SKM-1 (cell line): ENCODE data around the gene DCAF8.
"Not testable (repeated sequence)": the region's sequence is repeated elsewhere in the genome, so short reads cannot be mapped to it uniquely, and the experiment has no call there.

ENCODE experiments used
- DNase-seq: peaks from one replicate; lab custom pipeline; 2025; ENCODE audit not compliant: unreplicated experiment; lab: John Stamatoyannopoulos, UW

Gene DCAF8

GRCh38 chr1:160261893-160262794 lies at the start of gene DCAF8:
Gene DCAF8 (minus strand): TSS chr1:160262549. CDS start chr1:160244008, 18,541 bp downstream.
- DNase-seq, result peak; percentile 100

GRCh38 chr1:160309571-160309970 lies 47.2 kb upstream of the DCAF8 start:
- no peak for DNase-seq

DNA sequence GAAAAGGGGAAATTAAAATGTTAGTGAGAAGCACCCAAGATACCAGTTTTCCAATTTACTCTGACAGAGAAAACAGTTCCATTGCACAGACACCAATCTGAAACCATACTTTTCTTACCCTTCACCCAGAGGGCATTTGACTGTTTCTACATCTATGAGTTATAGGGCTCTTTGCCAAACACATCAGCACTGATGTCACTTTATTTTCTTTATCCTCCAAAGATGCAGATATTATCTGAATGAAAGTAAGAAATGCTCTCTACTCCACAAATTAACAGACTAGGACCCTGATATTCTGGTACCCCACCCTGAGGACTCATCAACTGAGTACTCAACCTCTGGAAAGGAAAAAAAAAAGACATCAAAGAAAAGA lies 46.8 kb upstream of the DCAF8 start:
- DNase-seq, result no peak

GRCh38 chr1:160308451-160309184 lies 46.3 kb upstream of the DCAF8 start:
- no peak for DNase-seq

- no peak for DNase-seq
Measured at GRCh38 chr1:160307118-160307791, 44.9 kb upstream of the DCAF8 start.

DNA sequence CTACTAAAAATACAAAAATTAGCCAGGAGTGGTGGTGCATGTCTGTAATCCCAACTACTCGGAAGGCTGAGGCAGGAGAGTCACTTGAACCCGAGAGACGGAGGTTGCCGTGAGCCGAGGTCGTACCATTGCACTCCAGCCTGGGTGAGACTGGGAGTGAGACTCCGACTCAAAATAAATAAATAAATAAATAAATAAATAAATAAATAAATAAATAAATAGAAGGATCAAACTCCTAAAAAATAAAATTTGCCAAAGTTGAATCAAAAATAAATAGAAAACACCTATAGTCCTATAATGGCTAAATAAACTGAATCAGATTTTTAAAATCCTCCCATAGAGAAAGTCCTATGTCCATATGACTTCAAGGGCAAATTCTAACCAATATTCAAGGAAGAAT lies 37.8 kb upstream of the DCAF8 start:
- no peak for DNase-seq

DNA sequence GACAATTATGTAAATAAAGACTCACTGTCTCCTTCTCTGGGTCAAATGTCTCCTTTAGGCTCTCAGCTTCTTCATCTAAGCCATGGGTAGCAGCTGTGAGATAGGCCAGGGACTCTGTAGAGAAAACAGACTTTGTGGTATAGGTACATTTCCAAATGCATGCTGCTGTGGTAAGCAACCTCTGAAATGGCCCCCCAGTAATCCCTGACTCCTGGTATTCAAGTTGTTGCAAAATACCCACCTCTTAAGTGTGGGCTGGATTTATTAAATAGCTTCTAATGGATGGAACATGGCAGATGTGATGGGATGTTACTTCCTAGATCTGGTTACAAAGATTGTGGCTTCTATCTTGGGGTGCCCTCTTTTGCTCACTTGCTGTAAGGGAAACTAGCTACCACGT lies 33.7 kb upstream of the DCAF8 start:
- no peak for DNase-seq

DNA sequence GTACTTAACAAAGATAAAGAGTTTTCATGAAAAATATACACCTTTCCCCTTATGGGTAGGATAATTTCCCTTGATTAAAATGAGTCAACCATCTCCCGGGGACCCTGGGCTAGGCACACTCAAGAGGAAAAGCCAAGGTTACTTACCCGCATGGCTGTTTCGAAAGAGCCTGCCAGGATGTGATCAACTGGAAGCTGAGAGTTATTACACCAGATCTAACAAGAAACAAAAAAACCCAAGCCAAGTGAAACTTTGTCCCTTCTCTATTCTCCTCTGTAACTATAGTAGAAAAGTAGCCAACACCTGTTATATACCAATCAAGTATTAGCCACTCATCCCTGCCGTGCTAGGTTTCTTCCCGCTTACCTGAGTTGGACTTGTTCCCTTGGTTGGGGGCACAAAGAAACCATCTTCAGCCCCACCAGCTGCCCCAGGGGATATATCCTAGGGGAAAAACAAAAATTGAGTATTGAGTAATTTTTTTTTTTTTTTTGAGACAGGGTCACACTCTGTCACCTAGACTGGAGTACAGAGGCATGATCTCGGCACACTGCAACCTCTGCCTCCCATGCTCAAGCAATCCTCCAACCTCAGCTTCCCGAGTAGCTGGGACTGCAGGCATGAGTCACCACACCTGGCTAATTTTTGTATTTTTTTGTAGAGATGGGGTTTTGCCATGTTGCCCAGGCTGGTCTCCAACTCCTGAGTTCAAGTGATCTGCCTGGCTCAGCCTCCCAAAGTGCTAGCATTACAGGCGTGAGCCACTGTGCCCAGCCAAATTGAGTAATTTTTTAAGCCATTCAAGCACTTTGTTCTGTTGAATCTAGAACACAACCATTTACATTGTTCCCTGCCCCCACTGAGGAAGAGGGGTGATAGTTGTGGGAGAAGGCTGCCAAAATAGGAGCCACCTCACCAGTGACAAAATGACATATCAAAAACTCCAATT lies 30.9 kb upstream of the DCAF8 start:
- no peak for DNase-seq

DNA sequence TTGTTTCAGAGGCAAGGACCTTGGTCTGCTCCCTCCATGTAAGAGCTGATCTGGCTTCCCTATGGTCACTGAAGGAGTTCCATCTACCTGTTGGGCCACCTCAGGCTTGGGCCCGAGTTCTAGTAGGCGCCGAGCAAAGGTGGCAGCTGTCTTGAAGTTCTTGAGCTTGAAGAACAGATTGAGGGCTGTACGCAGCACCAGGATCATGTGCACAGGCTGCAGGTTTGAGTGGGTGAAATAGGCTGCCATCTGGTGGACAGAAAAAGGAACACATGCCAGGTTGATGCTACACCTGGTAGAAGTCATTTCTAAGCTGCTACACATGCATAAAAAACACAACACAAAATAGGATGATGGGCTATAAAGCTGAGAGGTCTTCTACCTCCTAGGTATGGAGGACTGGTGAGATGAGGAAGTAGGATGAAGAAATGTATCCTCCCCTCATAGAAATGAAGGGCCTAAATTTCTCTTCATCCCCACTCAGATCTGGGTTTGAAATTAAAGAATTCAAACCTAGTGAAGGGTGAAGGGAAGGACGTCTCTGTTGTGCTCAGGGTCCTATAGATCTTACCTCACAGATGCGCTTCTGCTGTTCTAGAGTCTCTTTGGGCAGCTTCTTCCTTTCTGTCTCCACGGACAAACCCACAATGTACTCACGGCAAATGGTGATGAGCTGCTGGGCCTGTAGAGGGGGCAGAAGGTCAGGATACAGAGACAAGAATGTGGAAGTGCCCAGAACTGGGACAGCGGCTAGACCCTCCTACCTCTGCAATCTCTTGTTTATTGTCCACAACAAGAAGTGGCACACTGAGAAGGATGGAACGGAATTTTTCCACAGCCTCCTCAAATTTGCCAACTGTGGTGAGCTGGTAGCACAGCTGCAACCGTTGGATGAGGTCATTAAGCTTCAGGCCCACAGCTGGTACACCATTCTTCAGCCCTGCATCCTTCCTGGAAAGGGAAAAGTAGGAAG lies 29.2 kb upstream of the DCAF8 start:
- DNase-seq, result peak; percentile 68

DNA sequence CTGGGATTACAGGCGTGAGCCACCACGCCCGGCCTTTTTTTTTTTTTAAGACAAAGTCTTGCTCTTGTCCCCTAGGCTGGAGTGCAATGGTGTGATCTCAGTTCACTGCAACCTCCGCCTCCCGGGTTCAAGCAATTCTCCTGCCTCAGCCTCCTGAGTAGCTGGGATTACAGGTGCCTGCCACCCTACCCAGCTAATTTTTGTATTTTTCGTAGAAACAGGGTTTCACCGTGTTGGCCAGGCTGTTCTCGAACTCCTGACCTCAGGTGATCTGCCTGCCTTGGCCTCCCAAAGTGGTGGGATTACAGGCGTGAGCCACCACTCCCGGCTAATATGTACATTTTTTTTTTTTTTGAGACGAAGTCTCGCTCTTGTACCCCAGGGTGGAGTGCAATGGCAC lies 25.4 kb upstream of the DCAF8 start:
- not testable (repeated sequence) for DNase-seq

- no peak for DNase-seq
Measured at GRCh38 chr1:160285506-160285905, 23.2 kb upstream of the DCAF8 start.

GRCh38 chr1:160284782-160285344 lies 22.5 kb upstream of the DCAF8 start, which contains the start of gene PEX19:
Gene PEX19 (minus strand): TSS chr1:160285133. CDS start chr1:160285124, 9 bp downstream.
- DNase-seq, result peak; percentile 96

- DNase-seq, result peak; percentile 56
Measured at GRCh38 chr1:160284220-160284781, 22.0 kb upstream of the DCAF8 start.

DNA sequence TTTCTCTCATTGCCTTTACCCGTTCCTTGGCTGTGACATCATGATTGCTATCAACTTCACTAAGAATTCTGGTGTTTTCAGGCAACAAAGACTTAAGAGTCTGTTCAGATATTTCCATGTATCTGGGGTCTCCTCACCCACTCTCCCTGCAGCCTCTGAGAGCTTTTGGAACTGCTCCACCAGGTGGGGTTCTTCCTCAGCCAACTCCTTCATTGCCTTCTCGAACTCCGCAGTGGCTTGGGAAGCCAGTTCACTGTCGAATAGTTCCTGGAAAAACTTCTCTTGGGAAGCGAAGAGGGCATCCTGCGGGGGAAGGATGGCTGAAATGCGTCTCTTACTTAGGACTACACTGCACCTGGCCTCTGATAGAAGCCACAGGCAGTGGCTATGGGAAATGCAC lies 20.5 kb upstream of the DCAF8 start:
- no peak for DNase-seq

DNA sequence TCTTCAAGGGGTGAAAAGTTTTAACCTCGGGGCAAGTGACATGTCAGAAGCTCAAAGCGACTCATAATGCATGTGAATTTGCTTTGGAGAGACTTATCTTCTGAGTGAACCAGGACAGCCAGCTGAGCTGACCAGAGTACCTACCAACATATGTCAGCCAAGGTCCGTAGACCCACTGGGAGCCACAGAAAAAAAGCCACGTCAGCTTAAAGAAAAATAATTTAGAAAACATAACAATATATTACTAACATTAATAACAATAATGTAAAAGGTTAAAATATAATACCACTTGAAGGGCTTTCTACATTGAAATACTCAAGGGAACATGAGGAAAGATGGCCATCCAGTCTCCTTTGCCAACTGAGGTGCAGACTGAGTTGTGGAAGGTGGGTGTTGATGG lies 15.6 kb upstream of the DCAF8 start:
- DNase-seq, result no peak

- DNase-seq, result no peak
Measured at GRCh38 chr1:160277330-160277729, 15.0 kb upstream of the DCAF8 start.

DNA sequence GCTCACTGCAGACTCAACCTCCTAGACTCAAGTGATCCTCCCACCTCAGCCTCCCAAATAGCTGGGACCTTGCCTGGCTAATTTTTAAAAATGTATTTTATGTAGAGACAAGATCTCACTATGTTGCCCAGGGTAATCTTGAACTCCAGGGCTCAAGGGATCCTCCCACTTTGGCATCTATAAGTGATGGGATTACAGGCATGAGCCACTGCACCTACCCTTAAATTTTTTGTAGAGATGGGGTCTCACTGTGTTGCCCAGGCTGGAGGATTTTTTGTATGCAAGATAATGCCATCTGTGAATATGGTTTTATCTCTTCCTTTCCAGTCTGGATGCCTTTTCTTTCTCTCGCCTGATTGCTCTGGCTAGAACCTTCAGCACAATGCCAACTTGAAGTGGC lies 8.7 kb upstream of the DCAF8 start:
- DNase-seq, result no peak

DNA sequence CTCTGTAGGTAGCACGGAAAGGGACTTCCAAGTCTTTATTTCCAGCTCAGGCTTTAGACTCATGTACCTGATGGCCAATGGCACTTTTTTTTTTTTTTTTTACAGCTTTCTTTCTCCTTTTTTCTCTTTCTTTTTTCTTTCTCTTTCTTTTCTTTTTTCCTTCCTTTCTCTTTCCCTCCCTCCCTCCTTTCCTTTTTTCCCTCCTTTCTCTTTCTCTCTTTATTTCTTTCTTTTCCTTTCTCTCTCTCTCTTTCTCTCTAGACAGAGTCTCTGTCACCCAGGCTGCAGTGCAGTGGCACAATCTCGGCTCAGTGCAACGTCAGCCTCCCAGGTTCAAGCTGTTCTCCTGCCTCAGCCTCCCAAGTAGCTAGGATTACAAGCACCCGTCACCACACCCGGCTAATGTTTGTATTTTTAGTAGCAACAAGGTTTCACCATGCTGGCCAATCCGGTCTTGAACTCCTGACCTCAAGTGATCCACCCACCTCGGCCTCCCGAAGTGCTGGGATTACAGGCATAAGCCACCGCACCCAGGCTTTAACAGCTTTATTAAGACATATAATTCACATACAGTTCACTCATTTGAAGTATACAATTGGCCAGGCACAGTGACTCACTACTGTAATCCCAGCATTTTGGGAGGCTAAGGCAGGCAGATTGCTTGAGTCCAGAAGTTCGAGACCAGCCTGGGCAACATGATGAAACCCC lies 5.1 kb upstream of the DCAF8 start:
- DNase-seq, result no peak
